ENCODE data around the gene RAB11FIP4.

Gene RAB11FIP4

DNA sequence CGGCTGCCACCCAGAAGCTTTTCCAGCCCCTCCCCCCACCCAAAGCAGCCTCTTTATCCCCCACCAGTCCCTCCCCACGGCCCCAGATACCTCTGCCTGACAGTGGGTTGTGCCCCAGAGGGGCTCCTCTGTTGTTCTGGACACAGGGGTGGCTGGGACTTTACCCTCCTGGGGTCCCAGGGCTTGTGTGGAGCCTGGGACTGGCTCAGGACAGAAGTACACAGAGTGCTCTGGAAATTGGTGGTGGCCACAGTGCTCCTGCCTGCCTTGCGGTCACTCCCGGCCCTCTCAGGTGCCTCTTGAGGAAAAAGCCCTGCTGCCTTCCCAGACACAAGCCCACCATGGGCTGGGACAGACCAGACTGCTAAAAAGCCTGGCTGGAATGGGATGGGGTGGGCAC is 68.2 kb downstream of the RAB11FIP4 start:
- no peak for DNase-seq (ENCODE audit: low spot score)

DNA sequence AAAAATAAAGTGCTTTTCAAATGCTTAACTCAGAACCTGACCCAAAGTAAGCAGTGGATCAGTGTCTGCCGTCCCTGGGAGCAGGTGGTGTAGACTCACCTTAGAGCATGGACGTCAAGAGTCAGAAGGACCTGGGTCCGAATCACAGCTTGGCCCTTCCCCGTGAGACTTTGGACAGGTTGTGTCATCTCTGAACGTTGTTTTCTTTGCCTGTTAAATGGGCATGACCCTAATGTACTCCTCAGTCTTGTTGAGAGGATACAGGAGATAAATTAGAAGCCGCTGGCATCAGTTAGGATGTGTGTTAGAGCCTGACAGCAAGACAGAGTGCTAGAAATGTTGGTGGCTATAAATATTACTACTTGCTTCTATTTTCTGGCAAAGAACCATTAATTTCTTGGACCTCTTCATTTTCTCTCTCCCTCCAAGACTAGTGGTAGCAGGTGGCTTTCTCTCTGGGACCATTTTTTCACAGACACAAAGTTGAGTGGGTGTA is 68.8 kb downstream of the RAB11FIP4 start:
- no peak for DNase-seq (ENCODE audit: low spot score)

DNA sequence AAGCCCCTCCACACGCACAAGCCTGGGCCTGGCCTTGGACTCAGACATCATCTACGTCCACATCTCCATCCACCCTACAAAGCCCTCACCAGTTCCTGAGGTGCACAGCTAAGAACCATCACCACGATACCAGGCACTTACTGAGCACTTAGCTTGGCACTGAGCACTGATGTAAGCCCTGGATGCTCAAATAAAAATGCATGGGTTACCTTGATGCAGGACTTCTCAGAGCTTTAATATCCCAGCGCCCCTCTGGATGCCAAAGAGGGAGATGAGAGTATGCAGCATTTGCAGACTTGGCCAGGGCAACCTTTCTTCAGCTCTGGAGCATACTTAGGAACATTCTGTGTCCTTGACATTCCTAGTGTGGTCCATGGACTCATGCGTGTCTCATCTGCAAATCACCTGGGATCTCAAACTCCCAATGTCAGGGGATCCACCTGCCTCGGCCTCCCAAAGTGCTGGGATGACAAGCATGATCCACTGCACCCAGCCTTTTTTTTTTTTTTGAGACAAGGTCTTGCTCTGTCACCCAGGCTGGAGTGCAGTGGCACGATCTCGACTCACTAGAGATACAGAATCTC is 69.8 kb downstream of the RAB11FIP4 start:
- no peak for DNase-seq (ENCODE audit: low spot score)

DNA sequence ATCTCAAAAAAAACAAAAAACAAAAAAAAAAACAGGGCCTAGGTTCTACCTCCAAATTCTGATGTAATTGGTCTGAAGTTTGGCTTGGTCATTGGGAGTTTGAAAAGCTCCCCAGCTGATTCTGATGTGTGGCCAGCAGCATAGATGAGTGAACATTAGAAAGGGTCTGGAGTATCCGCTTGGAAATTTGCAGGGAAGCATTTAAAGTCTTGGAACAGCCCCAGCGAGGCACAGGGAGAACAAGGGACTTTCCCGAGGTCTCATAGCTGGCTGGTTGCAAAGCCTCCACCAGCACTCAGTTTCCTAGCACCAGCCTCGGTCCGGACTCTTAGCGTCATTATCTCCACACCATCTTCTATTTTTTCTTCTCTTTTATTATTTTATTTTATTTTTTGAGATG is 70.8 kb downstream of the RAB11FIP4 start:
- DNase-seq (ENCODE audit: low spot score) = no peak

DNA sequence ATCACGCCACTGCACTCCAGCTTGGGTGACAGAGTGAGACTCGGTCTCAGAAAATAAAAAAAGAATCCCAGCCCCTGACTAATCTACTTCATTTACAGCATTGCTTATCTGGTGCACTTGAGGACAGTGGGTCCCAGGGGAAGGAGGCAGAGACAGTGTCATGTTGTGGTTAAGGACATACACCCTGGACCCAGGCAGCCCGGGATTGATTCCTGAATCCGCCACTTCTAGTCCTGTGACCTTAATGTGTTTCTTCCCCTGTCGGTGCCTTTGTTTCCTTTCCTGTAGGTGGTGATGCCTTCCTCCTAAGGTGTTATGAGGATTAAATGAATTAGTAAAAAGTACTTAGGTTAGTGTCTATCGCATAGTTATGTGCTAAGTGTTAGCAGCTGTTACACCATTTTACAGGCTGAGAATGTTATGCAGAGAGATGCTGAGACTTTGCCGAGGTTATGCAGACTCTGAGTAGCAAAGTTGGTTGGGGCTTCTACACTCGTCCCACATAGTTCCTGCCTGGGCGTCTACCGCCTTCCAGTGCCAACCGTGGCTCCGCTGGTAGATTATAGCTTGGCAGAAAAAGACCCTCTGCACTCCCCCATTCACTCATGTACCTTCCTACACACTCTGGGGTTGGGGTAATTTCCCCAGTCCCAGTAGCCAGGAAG is 74.8 kb downstream of the RAB11FIP4 start:
- DNase-seq (ENCODE audit: low spot score) = no peak

DNA sequence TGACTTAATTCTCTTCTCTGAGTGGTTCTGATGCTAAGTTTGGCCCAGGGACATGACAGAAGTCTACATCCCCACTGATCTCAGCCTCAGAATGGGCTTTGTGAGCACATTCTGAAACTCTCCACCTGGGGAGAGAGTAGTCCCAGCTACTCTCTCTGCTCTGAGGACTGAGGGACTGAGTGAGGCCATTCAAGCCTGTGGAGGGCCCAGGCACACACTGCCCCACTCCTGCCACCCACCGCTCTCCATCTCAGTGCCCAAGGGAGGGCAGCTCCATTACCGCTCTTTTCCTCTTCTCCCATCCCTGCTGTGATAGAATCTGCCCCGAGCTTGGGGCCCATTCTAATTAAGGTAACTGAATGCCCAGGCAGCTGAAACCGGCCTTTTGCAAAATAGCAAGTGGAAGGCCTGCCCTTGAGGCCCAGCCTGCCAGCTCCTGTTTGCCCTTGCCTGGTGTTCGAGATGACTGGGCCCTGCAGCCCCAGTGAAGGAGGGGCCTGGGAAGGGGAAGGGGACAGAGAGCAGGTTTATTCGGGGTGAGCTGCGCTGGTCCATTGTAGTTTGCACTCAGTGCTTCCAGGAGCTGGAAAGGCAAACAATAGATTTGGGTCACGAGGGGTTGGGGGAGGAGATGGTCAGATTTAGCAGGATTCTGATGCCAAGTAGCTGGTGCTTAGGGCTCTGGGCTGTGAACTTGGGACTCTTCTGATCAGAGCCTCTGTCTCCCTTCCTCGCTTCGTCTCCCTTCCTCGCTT is 76.2 kb downstream of the RAB11FIP4 start:
- DNase-seq (ENCODE audit: low spot score) = no peak

DNA sequence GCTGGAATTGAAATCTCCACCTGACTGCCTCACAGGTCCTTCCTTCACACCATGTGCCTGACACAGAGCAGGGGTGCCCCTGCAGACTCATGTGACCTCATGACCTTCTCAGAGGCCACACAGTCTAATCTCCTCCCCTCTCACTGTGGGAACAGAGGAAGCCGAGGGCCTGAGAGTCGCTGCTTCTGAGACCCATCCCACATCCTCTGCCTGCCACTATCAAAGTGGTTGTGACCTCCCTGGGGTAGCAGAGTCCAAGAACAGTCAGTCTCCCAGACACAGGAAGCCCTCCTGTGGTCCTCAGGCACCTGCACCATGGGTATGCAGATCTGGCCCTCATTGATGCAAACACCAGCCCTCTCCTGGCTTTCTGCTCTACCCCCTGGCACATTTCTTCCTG is 78.5 kb downstream of the RAB11FIP4 start:
- DNase-seq (ENCODE audit: low spot score) = no peak

DNA sequence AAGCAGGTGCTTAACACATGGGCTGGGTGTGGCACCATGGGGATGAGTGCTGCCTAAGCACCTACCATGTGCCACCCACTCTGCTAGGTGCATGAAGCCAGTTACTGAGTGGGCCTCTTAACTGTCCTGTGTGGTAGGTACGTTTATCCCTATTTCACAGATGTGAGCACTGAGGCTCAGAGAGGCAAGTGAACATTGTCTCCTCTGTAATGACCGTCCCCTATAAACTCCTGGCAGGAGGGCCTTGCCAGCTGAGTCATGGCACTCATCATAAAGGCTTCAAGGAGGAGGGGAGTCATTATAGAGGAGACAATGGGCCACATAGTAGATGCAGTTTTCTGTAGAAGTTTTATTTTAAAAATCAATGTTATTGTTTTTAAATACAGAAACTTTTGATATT is 79.1 kb downstream of the RAB11FIP4 start:
- DNase-seq (ENCODE audit: low spot score) = no peak

DNA sequence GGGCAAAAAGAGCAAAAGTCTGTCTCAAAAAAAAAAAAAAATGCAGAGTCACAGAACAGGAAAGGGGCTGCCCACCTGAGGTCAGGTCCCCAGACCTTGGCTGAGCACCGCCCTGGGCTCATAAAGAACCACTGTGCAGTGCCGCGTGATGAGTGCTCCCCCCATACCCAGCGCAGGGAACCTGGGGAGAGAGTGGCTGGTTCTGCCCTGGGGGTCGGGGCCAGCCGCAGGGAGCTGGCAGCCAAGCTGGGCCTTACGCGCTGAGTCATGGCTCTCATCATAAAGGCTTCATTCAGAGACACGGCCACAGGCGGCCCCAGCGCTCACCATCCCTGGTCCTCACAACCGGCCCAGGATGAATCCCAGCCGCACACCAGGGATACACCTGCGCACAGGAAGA is 80.7 kb downstream of the RAB11FIP4 start:
- no peak for DNase-seq (ENCODE audit: low spot score)

DNA sequence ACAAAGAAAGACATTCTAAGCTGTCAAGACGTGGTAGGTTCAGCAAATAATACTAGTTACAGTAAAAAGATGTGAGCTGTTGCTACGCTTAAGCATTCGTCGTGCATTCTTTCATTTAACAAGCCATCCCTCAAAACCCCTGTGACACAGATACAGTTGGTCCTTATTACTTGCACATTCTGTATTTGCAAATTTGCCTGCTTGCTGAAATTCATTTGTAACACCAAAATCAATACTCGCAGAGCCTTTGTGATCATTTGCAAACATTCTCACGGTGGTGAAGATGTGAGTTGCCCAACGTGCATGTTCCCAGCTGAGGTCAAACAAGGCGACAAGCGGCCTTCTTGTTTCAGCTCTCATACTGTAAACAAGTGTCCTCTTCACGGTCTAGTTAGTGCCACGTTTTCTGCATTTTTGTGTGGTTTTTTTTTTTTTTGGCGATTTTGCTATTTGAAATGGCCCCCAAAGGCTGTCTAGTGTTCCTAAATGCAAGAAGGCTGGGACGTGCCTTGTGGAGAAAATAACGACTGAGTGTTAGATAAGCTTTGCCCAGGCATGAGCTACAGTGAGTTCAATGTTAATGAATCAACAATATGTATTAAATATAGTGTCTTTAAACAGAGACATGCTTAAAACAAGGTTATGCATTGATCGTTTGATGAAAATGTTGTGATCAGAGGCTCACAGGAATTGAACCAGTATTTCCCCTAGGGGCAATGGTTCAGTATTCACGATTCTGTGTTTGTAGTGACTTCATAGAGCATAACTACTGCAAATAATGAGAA is 84.1 kb downstream of the RAB11FIP4 start:
- DNase-seq (ENCODE audit: low spot score) = no peak

DNA sequence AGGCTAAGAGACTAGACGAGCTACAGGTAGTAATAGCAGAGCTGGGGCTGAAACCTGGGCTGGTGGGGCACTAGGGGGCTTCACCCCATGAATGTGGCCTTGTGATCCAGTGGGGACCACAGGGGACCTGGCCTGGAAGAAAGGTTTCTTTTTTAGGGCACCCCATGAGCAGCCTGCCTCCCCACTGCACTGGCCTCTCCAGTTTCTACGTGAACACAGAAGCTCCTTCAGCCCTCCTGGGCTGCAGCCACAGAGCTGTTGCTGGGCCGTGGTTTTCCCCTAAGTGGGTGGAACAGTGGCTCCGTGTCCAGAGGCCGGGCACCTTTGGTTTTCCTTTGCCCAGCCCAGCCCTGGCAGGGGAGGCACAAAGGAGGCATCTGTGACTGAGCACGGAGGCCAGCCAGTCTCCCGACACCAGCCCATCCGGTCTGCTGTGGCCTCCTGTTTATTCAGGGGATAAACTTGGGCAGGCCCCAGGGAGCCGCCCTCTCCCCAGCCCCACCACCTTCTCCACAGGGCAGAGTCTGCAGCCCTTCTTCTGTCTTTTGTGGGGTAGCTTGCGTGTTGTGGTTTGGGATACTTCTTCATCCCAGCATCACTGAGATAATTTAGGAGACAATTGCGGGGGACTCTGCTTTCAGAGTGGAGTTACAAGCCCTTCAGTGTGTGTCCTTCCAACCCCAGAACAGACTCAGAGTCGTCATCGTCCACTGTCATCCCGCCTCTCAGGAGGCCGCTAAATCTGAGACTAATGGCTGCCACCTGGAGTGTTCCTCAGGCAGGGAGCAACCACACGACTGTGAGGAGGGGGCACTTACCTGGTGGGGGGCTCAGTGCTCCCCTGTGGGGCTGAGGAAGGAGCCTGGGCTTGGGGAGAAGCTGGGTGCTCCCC is 85.3 kb downstream of the RAB11FIP4 start:
- DNase-seq (ENCODE audit: low spot score) = no peak

DNA sequence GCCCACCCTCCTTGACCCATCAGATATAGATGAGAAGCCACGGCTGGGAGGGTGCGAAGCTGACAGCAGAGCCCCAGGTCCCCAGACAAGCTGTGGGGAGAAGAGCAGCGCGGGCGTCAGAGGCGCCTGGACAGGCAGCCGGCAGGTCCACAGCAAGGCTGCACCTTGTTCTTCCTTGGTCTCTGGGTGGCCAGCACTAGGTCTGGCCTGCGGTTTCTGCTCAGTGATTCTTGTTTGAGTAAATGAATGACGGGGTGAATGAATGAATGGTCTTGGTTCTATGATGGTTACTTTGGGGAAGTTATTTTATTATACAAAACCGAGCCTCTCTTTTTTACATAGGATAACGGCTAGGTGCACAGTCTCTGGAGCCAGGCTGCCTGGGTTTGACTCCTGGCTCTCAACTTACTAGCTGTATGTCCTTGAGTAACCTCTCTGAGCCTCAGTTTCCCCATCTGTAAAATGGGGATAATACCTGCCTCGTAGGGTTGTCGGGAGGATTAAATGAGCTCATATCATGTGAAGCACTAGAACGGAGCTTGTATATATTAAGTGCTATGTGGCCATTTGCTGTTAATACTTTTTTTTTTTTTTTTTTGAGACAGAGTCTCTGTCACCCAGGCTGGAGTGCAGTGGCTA is 86.1 kb downstream of the RAB11FIP4 start:
- no peak for DNase-seq (ENCODE audit: low spot score)

DNA sequence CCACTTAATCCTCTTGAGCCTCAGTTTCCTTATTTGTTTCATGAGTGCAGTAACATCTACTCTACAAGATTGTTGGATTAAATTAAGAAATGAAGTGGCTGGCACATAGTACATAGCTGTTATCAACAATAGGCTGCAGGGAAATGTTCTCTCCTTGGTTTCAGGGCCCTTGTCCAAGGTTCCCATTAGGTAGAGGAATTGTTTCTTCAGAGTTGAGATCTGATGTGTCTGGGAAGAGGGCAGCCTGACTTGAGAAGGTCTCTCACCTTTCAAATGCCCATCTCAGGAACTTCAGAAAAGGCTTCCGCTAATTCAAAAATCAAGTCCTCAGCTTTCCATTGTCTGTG is 87.6 kb downstream of the RAB11FIP4 start:
- no peak for DNase-seq (ENCODE audit: low spot score)

DNA sequence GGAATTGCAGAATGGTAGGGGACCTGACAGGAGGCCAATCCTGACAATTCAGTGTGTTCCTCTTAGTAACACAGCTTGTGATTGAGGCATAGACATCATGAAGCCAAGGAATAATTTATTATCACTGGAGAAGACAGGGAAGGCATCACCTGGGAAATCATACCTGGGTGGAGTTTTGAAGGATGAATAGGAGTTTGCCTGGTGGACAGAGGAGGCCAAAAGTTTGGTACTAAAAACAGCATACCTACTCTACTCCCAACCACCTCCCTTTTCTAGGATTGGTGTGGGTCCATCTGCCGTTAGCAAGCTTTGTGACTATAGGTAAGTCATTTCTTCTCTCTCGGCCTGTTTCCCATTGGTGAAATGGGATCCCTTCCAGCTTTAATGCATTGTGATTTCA is 88.0 kb downstream of the RAB11FIP4 start:
- no peak for DNase-seq (ENCODE audit: low spot score)

DNA sequence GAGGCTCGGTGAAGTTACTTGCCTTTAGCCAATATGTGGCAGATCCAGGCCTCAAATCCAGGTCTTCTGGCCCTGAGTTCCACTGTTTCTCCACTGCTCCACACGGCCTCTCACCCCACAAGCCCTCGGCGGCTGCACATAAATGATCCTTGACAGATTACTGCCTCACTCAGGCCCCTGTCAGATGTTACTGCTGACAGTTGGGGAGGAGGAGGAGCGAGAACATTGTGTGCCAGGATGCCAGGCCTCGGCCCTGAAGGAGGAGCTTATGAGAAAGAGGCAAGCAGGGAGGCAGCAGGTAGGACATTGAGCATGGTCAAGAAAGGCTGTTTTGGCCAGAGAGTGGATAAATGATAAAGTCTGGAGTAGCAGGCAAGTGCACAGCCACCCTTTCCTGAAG is 88.6 kb downstream of the RAB11FIP4 start:
- DNase-seq (ENCODE audit: low spot score) = no peak

DNA sequence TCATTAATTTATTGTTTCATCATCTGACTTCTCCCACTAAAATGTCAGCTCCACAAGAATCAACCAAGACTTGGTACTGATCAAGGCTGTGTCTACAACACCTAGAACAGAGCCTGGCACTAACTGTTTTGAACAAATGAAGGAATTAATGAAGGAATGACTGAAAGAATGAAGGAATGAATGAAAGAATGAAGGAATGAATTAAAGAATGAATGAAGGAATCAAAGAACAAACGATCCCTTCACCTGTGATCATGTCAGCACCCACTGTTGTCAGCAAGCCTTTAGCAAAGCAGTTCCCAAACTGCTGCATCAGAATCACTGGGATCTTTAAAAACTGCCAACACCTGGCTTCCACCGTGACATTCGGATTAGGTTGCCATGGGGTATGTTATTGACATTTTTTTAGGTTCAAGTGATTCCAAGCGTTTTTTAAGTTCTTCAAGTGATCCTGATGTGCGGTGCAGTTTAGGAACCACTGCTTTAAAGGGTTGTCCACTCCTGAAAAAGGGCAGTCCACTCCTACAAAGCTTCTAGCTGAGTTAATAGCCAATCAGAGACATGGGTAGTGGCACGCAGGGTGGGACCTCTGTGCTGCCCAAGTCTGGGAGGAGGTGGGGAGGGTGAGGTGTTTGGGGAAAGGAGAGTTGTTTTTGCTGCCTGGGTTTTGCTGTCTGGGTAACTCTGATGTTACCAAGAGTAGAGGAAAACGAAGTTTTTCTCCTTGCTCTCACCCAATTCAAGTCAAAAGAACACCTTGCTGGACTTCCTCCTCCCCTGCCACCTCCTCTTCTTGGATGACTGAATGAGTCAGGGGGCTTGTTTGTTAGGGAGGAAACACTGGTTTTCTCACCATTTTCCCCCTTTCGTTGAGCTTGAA is 89.7 kb downstream of the RAB11FIP4 start:
- DNase-seq (ENCODE audit: low spot score) = no peak

DNA sequence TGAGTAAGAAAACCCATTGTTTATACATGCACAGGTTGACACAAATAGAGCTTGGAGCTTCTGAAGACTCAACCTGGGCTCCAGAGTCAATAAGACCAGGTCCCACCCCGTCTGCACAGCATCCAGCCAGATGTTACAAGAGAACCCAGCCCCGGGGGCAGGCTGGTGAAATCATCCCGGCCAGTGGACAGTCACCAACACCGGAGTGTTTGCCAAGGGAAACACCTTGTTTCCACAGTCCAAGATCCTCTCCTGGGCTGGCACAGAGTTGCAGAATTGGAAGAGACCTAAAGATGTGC is 90.3 kb downstream of the RAB11FIP4 start:
- DNase-seq (ENCODE audit: low spot score) = no peak

DNA sequence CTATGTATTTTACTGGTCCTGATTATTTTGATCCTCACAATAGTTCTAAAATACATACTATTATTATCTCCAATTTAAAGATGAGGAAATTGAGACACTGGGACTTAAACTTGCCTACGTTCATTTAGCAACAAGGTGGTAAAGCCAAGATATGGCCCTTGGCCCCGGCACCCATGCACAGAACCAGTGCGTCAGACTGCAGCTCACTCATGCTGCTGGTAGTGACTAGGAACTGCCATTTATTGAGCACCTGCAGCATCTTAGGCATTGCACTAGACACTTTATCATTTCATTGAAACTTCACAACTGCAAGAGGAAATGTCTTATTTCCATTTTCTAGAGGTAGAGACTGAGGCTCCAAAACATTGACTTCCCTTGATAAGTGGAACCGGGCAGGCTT is 93.3 kb downstream of the RAB11FIP4 start:
- DNase-seq (ENCODE audit: low spot score) = no peak

DNA sequence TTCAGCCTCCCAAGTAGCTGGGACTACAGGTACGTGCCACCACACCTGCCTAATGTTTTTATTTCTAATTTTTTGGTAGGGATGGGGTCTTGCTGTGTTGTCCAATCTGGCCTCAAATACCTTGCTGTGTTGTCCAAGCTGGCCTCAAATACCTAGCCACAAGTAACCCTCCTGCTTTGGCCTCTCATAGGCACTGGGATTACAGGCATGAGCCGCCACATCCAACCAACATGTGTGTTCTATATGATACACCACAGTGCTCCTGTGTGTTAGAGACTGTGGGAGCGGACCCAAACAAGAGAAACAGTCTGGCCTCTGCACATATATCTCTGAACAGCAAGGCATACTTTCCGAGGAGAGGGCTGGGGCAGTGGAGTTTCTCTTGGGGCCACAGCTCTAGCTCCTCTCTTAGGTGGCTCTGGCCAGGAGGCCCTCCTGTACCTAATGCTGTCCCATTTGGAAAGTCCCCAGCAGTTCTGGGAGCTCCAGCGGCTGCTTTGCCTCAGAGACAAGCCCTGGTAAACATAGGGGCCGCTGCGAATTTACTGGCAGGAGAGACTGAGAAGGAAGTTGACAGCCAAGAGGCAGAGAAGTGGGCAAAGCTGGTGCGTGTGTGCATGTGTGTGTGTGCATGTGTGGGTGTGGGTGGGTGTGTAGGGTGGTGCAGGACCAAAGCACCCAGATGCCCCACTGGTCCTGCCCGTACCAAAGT is 95.0 kb downstream of the RAB11FIP4 start:
- no peak for DNase-seq (ENCODE audit: low spot score)

Measured in CD4-positive, alpha-beta T cell treated with Interleukin-15 for 4 hours (primary cell).